HG03095 (cell line): ENCODE data around the gene GNMT.
"Not testable (repeated sequence)": the region's sequence is repeated elsewhere in the genome, so short reads cannot be mapped to it uniquely, and the experiment has no call there.

Experiments
- ATAC-seq: cut with Tn5 transposase; IDR thresholded peaks from one replicate; pipeline ENCODE4 v1.9.1; 2021; ENCODE audit warnings: moderate library complexity; ENCODE audit not compliant: unreplicated experiment

Gene GNMT

DNA sequence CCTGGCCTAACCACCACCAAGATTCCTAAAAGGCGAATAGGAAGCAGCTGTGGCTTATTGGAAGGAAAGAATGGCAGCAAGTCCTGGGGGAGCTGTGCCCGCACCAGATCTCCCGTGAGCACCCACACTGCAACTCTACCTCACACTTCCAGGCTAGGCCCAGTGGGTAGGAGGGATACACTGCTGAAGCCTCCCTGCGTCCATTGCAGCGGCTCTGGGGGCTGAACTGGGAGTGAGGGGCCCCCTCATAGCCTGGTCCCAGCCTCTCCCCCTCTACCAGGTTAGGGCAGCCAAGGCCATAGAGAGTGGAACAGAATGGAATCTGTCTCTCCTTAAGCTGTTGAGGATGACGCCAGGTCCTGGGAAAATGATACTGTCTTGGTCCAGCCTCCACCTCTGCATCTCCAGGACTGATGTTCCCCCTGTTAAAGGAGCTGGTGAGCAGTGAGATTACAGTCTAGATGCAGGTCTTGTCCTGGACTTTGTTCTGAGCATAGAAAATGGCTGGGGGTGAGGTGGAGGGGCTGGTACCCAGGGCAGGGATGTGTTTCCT, 20.0 kb upstream of the GNMT start:
- ATAC-seq, result no peak

DNA sequence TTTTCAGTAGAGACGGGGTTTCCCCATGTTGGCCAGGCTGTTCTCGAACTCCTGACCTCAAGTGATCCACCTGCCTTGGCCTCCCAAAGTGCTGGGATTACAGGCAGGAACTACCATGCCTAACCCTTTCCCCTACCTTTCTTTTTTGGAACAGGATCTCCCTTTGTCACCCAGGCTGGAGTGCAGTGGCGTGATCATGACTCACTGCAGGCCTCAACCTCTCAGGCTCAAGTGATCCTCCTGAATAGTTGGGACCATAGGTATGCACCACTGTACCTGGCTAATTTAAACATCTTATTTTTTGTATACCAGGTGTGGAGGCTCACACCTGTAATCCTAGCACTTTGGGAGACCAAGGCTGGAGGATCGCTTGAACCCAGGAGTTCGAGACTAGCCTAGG, 19.2 kb upstream of the GNMT start:
- not testable (repeated sequence) for ATAC-seq

DNA sequence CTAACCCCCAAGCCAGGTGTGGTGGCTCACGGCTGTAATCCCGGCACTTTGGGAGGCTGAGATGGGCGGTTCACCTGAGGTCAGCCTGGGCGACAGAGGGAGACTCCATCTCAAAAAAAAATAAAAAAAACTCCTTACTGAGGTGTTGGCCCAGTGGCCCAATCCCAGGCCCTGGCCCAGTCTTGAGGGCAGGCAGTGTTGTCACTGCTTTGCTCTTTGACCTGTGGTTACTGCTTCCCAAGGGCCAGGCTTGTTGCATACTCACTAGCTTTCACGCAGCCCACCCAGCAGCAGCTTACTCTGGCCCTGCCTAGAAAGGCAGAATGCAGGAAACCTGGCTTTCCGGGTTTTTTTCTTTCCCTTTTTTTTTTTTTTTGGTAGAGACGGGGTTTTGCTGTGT, 18.1 kb upstream of the GNMT start:
- no peak for ATAC-seq

DNA sequence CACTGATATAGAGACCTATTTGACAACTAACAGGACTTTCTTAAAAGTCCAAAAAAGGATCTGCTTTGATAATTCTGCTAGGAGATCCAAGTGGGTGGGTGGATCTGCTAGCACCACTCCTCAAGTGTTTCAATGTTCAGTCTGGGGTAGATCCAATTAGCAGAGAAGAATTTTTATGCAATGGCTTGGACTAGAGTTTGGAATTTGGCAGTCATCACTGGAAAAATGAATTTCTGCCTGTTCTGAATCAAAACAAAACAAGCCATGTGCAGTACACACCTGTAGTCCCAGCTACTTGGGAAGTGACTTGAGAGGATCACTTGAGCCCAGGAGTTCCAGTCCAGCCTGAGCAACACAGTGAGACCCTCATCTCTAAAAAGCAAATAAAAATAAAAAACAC, 12.6 kb upstream of the GNMT start:
- ATAC-seq, result no peak

DNA sequence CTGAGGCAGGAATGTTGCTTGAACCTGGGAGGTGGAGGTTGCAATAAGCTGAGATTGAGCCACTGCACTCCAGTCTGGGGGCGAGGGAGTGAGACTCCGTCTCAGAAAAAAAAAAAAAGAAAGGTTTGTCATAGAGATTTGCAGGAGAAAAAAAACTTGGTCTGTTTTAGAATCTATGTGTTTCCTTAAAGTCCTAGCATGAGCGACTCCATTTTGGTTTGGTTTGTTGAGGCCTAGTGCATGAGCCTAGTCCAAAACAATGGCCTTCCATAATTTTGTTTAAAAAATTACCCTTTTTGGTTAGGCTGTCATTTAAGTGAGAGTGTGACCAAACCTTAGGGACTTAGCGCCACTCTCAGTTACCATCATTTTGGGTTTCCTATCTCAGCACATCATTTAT, 8.2 kb upstream of the GNMT start:
- no peak for ATAC-seq

DNA sequence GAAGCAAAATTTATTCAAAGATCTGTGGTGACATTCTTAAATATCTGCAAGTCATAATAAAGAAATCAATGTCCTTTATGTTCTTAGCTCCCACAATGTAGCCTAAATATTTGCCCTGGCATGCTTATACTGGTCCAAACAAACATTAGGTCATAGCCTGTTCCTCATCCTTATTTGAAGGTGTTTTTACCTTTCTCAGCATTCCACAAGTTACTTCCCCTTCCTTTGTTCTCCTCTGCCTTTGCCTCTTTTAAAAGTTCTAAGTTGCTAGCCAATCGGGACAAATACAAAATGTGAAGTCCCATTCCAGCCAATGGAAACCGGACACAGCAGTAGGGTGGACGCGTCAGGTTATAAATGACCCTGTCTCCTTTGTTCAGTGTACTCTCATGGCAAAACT, 6.1 kb upstream of the GNMT start:
- not testable (repeated sequence) for ATAC-seq

DNA sequence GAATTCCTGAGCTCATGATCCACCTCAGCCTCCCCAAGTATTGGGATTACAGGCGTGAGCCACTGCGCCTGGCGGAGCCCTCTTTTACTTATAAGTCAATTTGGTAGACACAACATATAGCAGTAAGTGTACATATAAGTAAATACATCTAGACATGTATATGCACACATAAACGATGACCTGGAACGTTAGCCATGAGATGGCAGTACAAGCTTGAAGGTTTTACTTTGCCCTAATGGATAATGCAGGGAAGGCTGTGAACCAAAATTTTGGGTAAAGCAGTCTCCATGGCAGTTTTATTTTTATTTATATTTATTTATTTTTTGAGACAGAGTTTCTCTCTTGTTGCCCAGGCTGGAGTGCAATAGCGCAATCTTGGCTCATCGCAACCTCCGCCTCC, 2.4 kb upstream of the GNMT start:
- ATAC-seq, result no peak

DNA sequence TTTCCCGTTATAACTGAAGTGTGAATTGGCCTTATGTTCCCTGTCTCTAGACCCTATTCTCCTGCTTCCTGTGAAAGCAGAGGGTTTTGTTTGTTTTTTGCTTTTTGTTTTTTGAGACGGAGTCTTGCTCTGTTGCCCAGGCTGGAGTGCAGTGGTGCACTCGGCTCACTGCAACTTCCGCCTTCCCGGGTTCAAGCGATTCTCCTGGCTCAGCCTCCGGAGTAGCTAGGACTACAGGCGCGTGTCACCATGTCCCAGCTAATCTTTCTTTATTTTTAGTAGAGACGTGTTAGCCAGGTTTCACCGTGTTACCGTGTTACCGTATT, 674 bp upstream of the GNMT start:
- ATAC-seq, result no peak

DNA sequence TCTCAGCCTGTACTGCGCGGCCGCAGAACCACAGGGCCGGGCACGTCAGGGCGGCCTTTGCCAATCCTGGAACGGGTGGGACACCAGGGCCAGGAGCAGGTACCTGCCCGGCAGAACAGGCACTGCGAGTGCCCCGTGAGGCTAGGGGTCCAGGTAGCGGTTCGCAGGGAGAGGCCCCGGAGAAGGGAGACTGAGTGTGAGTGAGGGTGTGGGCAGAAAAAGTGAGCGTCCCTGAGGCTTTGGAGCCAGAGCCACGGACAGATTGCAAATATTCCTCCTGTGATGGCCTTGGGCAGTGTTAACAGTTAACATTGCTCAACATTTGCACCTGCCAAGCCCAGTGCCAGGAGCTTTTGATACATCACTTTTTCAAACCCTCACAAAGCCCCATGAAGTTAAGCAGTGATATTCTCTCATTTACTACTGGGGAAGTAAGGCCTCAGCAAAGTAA, 491 bp downstream of the GNMT start:
- ATAC-seq, result no peak

DNA sequence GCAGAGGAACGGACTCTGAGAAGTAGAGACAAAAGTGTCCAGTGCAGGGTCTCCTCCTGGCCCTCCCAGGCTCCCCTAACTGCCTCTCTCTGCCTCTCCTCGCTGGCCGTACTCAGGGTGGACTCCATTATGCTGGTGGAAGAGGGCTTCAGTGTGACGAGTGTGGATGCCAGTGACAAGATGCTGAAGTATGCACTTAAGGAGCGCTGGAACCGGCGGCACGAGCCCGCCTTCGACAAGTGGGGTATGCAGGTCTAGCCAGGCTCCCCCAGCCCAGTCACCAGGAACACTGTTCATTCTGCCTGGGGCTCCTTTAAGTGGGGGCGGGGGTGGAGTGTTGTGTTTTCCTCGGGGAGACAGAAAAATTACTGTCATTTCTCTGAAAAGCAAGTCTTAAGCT, 1.5 kb downstream of the GNMT start:
- ATAC-seq, result no peak

DNA sequence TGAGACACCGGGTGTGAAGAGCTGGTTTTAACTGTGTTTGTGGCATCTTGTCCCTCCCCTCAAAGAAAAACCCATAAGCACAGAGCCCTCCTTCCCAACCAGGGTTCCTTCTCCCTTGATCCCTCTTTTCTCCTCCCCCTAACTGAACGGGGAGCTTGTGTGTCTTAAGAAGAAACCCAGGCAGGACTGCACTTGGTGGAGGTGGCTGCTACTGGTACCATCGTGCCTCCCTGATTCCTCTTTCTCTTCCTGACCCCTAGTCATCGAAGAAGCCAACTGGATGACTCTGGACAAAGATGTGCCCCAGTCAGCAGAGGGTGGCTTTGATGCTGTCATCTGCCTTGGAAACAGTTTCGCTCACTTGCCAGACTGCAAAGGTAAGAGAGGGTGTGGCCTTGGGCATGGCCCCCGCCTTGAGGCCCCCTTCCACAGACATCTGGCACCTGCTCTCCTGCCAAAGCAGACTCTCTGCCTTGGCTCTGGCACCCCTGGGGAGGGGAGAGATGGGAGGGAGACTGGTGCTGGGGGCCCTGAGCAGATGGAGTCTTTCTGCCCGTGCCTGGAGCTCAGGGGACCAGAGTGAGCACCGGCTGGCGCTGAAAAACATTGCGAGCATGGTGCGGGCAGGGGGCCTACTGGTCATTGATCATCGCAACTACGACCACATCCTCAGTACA, 2.1 kb downstream of the GNMT start:
- no peak for ATAC-seq

DNA sequence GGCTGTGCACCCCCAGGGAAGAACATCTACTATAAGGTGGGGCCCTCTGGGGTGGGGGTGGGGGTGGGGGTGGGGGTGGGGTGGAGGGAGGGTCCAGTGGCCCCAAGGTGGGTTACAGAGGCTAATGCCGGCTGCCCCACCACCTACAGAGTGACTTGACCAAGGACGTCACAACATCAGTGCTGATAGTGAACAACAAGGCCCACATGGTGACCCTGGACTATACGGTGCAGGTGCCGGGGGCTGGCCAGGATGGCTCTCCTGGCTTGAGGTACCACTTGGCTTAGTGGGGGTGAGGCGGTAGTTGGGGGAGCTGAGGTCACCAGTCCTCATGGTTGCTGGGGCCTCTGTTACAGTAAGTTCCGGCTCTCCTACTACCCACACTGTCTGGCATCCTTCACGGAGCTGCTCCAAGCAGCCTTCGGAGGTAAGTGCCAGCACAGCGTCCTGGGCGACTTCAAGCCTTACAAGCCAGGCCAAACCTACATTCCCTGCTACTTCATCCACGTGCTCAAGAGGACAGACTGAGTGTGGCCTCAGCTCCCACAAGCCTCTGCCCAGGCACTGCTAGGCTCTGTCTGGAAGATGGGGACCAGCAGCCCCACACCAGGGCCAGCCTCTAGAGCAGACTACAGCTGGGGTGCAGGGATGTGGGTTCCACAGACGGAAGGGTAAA, 2.8 kb downstream of the GNMT start:
- ATAC-seq, result no peak

DNA sequence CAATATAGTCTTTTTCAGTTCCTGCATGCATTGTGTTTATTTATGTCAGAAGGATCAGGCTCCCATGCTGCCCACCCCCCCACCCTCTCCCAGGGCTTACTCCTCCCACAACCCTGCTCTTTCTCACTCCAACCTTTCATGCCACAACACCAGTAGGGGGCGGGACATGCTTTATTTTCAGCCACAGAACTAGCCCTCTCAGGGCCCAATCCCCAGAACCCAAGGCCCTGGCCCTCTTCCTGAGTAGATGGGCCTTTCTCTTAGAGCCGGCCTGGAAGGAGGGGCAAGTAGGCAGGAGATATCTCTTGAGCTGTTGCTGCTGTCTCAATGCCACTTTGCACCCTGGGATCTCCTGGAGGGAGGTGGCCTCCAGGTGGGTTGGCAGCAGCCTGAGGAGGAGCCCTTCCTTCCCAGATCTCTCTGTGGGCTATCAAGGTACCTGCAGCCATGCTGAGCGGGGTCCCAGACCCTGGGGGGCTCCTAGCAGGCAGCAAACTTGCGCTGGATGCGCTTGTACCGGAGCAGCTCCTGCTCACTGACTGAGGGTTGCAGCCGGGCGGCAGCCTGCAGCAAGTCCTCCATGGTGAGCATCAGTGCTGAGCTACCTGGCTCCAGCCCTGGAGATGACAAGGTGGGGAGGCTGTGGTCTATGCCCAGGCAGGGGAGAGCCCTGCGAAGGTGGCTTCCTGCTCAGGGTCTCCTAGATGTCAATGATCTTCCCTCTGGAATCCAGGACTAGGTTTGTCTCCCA, 3.5 kb downstream of the GNMT start:
- no peak for ATAC-seq

DNA sequence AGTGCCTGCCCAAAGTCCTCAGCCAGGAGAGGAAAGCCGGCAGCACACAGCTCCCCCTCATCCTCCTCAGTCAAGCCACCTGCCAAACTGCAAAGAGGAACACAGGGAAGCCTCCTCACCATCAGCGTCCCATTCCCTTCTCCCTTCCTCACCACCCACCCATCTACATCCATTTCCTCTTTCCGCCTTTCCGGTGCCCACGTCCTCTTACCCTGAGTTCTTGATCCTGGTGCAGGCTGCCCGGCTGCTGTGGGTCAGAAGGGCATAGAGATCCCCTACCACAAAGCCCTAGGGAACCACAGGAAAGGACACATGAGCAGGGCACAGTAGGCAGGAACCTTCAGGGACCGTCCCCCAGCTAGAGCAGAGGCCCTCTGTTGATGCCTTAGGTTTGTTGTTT, 6.0 kb downstream of the GNMT start:
- ATAC-seq, result no peak

DNA sequence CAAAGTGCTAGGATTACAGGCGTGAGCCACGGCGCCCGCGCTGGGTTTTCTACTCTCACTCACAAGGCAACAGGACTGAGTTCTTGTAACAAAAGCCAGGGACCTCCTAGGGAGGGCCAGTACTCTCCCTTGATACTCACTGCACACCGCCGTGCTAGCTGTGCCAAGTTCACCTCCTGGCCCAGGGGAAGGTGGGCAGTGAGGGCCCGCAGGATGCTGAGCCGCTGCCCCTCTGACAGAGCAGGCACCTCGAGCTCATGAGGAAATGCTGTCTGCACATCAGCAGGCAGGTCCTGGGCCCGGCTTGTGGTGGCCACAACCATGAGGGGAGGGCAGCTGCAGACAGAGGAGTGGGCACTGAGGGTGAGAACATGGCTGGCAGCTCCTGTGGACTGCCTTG, 6.7 kb downstream of the GNMT start:
- no peak for ATAC-seq

DNA sequence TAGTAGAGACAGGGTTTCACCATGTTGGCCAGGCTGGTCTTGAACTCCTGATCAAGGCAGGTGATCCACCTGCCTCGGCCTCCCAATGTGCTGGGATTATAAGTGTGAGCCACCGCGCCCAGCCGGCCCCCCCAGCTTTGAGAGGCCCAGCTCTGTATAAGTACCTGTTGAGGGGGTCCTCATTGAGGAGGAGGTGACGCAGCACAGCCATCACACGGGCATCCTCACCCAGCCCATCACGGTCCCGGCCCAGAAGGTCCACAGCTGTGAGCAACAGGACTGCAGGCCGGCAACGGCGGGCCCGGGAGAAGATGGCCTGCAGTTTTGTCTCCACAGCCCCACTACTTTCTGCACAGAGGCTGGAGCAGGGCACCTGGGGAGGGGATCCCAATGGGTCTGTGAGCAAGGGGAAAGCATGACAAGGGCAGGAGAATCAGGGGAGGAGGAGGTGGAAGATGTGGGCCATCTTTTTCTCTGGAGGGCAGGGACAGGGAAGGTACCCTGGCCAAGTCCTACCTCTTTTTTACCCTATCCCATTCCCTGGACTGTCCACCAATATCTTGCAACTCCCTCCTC, 7.7 kb downstream of the GNMT start:
- no peak for ATAC-seq

DNA sequence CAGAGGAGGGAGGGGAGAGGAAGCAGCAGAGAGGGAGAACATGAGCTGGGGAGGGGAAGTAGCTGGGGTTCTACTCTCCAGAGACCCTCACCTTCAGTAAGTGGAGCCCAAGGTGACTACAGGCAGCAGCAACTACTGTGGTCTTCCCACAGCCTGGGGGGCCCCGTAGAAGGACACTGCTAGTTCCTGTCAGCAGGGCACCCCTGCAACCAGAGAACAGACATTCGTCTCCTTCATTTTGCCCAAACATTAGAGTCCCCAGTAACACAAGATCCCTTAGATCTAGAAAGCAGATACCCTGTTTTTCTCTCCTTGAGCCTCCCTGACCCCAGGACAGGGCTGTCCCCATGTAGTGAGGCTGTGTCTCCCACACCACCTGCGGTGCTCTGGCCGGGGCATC, 8.2 kb downstream of the GNMT start:
- ATAC-seq, result no peak

DNA sequence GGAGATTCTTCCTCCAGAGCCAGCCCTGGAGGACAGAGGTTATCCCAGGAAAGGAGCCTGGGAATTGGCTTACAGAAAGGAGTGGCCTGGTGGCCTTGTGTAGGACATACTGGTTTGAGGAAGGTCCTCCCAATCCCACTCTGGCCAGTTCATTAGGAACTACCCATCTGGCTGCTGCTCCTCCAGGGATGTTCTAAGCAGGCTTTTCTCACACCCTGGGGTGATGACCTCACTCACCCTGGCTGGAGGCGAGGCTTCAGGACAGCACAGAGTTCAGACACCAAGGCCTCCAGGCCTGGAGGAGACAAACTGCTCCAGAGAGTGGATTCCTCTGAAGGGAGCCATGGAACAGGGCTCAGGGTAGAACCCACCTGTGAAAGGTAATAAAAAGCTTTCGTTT, 8.9 kb downstream of the GNMT start:
- no peak for ATAC-seq

DNA sequence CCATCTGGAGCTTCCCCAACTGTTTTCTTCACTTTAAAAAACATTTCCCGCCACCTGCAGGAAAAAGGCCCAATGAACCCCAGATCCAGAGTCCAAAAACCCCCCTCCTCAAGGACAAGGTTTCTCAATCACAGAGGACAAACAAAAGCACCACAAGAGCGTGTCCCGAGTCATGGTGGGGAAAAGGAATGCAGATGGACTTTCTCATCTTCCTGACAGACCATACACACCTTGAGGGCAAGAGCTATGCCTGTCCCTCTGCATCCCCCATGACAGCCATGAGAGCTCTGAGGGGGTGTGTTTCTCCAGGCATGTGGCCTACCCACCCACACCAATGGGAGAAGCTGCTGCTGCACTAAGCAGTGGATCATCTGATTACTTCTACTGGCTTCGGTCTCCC, 9.4 kb downstream of the GNMT start:
- no peak for ATAC-seq

DNA sequence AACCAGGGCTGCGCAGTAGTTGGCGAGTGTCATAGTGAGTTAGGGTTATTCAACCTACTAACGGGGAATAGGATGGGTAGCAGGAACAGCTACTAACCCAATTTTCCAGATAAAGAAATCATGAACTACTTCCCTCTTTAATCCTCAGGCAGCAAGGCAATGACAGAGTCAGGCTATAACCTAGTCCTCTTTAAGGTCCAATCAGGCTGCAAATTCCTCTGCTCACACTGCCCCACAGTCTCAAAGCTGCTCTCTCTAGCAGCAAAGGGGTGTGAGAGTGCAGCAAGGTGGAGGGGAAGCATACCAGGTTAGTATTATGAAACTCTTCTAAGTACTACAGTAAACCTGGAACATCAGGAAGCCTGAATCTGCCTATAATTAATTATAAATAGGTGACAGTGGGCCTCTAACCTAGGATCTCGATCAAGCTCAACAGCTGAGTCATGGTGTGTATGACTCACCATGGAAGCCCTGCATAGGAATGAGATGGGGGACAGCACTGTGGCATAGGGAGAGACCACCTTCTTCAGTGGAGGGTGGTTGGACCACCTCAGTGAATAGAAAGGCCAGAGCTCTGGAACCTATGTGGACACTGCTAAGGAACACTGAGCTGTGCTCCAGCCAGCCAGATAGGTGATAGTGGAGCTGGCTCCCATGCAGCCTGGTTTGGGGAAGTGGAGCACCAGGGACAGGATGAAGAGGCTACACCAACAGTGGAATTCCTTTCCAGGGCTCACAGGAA, 10.5 kb downstream of the GNMT start:
- ATAC-seq, result no peak

DNA sequence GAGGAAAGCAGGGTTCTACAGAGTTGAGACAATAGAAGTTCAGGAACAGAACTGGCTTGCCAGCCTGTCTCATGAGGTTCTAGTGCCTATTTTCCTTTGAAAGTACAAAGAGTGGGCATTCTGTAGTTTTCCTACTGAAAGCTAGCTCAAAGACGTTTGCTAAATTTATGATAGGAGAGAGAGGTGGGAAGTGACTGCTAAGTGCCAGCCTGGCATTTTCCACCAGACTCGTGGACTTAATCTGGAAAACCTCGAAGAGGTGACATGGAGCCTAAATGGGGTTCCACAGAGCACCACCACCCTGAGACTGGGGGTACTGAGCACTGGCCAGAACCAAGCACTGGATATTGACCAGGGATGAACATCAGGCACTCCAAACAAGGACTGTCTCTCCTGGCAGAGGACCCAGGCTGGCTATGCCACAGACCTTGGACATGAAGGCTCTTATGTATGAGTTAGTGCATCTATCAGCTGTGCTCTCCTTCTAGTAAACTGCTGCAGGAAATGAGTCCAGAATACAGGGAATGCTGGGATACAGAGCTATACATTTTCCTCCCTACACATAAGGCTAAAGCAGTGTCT, 11.3 kb downstream of the GNMT start:
- no peak for ATAC-seq
